GM19438 (cell line): Measurements from ENCODE around the gene UBE2D2.

Experiments used
- ATAC-seq: cut with Tn5 transposase; IDR thresholded peaks from one replicate; pipeline ENCODE4 v1.9.1; 2021; ENCODE audit warnings: low read depth; ENCODE audit not compliant: unreplicated experiment

The UBE2D2 gene

DNA sequence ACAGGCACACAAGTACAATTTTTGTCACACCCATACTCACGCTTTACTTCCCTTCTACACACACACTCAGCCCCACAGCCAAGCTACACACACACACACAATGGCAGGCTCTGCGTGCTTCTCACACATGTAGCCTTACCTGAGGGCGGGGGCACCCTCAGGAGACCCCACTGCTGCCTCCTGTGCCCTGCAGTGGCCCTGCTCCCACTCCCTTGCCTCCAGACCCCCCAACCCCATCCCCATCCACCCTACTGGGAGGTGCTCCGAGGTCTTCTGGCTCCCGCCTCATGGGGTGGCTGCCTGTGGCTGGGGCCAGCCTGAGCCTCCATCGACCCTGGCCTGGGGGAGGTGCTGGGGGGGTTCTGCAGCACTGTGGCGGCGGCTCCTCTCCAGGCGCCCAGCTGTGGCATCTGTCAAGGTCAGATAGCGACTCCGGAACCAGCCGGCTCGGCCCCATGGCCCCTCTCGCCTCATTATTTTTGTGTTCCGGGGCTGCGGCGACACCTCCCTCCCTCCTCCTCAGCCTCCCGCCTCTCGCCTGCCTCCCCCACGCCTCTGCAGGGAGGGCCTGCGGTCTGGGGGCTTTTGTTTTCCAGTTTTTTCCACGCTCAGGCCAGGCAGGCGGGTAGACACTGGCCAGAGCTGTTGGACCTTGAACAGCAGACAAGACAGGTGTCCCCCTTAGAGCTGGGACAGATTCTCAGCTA, 108.7 kb downstream of the UBE2D2 start:
- peak; percentile 33 for ATAC-seq

GRCh38 chr5:139670369-139671095, 109.4 kb downstream of the UBE2D2 start:
- ATAC-seq: peak; percentile 44

DNA sequence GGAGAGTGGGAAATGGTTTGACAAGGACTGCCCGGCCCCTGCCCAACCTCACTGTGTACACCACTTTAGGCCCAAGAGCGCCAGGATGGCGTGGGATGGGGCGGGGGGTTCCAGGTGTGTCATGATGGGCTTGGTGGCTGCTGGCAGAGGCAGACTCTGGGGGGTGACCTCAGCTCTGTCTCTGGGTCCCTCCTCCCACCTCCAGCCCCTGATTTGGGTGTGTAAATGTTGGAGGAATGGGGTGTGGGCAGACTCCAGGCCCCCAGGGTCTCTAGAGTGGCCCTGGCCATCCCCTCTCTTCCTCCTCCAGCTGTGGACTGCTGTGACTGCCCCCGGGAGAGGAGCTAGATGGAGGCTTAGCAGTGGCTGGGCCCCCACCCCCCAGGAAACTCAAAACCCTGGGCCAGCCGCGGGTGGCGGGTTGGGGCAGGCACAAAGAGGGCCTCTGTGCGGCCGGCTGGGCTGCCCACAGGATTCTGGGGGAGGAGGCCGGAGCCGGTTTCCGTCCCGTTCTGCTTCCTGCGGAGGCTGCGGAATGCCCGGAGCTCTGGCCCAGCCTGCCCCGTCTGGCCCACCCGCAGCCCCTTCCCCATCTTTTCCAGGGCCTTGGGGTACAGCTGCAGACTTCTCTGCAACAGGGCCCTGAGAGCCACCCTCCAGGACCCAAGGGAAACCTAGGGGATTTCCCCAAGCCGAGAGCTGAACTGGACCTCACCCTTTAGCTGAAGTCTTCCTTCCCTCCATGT, 110.1 kb downstream of the UBE2D2 start:
- ATAC-seq: no peak

DNA sequence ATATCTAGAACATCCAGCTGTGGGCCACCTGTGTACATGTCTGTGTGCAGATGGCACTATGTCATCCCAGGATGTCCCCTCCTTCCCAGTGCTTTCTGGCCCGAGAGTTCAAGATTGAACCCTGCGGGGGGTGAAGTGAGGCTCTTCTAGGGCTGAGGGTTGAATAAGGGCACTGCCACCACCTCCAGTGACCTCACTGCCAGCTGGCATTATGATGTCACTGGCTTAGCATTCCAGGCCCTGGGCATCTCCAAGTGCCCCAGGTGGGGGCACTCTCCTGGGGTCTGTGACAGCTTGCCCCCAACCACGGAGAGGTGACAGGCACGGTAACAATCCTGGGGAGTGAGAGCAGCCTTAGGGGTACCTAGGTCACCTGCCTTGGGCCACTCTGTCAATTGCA, 114.1 kb downstream of the UBE2D2 start:
- no peak for ATAC-seq

DNA sequence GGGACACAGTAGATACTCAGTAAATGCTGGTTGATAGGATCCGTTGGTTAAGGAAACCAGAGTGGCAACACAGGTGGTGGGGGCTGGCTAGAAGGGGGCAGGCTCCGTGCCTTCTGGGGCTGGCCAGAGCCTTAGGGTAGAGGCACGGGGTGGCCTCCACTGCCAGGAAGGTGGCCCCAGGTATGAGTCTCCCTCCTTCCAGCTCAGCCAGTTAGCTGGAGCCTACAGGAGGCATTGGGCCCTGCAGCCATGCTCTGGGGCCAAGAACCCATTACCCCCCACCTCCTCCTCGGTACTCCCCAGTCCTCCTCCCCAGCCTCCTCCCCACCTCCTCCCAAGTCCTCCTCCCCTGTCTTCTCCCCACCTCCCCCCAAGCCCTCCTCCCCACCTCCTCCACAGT, 114.7 kb downstream of the UBE2D2 start:
- ATAC-seq: no peak

GRCh38 chr5:139676406-139676805, 115.3 kb downstream of the UBE2D2 start:
- ATAC-seq: no peak

DNA sequence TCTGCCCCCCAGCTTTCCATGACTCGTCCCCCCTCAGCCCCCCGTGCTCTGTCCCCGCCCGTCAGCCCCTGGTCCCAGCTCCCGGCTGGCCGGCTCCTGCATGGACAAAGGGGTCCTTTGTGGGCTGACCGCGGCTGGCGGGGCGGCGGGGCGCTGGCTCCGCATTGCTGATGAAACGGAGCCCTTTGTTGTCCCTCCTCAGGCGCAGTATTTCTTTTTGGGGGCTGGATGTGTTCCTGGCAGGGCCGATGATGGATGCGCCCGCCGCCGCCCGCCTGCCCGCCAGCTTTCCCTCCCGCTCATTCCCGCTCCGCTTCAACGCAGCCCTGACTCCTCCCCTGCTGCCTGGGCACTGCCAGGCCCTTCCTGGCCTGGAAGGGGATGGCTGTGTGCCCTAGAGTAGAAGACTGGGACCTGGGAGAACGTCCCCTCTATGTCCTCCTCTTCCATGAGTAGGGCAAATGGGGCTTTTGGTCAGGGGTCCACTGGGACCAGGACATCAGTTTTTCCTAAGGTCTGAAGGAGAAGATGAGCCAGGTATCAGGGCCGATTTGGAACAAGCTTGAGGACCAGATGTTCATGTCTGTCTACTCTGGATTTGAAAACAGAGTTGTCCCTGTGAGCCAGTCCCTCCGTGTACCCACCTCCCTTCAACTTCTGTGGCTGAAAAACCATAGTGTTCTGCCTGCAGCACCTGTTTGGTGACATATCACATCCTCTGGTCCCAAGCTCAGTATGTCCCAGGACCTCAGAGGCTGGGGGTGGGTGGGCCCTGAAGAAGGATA, 116.0 kb downstream of the UBE2D2 start:
- no peak for ATAC-seq
